HCT116 (cell line): ENCODE measurements around the gene ARHGEF1.

Experiments
- EGR1 ChIP-seq: IDR thresholded peaks from 2 replicates; pipeline ENCODE4 v1.6.1; 2012; ENCODE audit warnings: low read depth
- ELF1 ChIP-seq: IDR thresholded peaks from 2 replicates; pipeline ENCODE4 v1.6.1; 2012; ENCODE audit warnings: low read depth, borderline replicate concordance
- EZH2 ChIP-seq: fragments of 200-600 bp; sonication (generic); IDR thresholded peaks from 2 replicates; pipeline ENCODE4 v1.6.1; 2017; ENCODE audit warnings: antibody characterized with exemption, mixed run types
- YY1 ChIP-seq: IDR thresholded peaks from 2 replicates; pipeline ENCODE4 v1.6.1; 2011; ENCODE audit warnings: low read length, low read depth, moderate library complexity, mild to moderate bottlenecking; ENCODE audit not compliant: insufficient replicate concordance; ENCODE audit errors: extremely low read depth
- ZFX ChIP-seq: fragments of 450-650 bp; IDR thresholded peaks from 2 replicates; pipeline ENCODE4 v1.6.1; 2017
- TF ChIP-seq, protein P1 (sequence below), 3 experiments: fragments of 200-600 bp in 1 of 3; sonication (generic) in 1 of 3; IDR thresholded peaks in 2 of 3; conservative IDR thresholded peaks in 1 of 3; 2 replicates each; pipeline ENCODE4 v1.5.1; 2012 to 2017; ENCODE audit warnings: low read depth in 2 of 3, low read length in 2 of 3, antibody characterized with exemption in 1 of 3, borderline replicate concordance in 1 of 3, control low read depth in 1 of 3, mild to moderate bottlenecking in 1 of 3, mixed read lengths in 1 of 3, mixed run types in 1 of 3, moderate library complexity in 1 of 3; ENCODE audit not compliant: insufficient read depth in 1 of 3
- TF ChIP-seq, protein P2 (sequence below): IDR thresholded peaks from 2 replicates; pipeline ENCODE4 v1.6.1; 2012

DNA sequence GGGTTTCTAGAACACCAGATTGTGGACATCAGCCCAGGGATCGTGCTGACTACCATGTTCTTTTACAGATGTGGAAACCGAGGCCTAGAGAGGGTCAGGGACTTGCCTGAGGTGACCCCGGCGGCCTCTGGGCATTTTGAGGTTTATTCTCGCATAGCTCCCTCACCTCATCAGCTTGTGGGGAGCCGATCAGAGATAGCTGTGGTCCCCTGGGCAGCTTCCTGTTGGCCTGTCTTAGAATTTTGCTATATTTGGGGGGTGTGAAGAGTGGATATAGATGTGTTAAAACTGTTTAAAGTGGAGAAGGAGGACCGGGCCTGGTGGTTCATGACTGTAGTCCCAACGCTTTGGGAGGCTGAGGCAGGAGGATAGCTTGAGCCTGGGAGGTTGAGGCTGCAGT, 6.9 kb downstream of the ARHGEF1 start:
- TF ChIP-seq EGR1 (no peak), ZFX (no peak), EZH2 (no peak), ELF1 (no peak), YY1 (no peak)
- TF ChIP-seq, protein P1, sequence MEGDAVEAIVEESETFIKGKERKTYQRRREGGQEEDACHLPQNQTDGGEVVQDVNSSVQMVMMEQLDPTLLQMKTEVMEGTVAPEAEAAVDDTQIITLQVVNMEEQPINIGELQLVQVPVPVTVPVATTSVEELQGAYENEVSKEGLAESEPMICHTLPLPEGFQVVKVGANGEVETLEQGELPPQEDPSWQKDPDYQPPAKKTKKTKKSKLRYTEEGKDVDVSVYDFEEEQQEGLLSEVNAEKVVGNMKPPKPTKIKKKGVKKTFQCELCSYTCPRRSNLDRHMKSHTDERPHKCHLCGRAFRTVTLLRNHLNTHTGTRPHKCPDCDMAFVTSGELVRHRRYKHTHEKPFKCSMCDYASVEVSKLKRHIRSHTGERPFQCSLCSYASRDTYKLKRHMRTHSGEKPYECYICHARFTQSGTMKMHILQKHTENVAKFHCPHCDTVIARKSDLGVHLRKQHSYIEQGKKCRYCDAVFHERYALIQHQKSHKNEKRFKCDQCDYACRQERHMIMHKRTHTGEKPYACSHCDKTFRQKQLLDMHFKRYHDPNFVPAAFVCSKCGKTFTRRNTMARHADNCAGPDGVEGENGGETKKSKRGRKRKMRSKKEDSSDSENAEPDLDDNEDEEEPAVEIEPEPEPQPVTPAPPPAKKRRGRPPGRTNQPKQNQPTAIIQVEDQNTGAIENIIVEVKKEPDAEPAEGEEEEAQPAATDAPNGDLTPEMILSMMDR (IDR thresholded peaks at IDR 0.05 in 2 of 3, conservative IDR thresholded peaks at IDR 0.05 in 1 of 3; ENCODE audit: borderline replicate concordance in 1 of 3, insufficient read depth in 1 of 3, low read depth in 2 of 3, low read length in 2 of 3): no peak
- TF ChIP-seq, protein P2, sequence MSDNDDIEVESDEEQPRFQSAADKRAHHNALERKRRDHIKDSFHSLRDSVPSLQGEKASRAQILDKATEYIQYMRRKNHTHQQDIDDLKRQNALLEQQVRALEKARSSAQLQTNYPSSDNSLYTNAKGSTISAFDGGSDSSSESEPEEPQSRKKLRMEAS: no peak
